Stomach (tissue), 19 donors: ENCODE results near the gene SHD. TPM values are rescaled to one million over a fixed set of nuclear protein-coding genes. Genes with fewer than 3 reads are reported as not detected.
"Not testable (repeated sequence)": the region's sequence is repeated elsewhere in the genome, so short reads cannot be mapped to it uniquely, and the experiment has no call there.

Experiments
- DNase-seq, 2 donors: peaks; one replicate each; pipeline versions ENCODE4 v3.0.0 to v3.0.0-alpha.2; 2013 to 2019
- H3K27ac ChIP-seq, 5 donors: fragments of 200-600 bp in 4 of 5; sonication (generic) in 4 of 5; one replicate each; pipeline ENCODE4 v1.5.1; 2013 to 2019; ENCODE audit warnings: mild to moderate bottlenecking in 1 of 5, moderate library complexity in 1 of 5
- H3K27me3 ChIP-seq, 3 donors: fragments of 200-600 bp; sonication (generic); one replicate each; pipeline ENCODE4 v1.5.1; 2017 to 2019; ENCODE audit warnings: mixed run types in 1 of 3
- H3K36me3 ChIP-seq, 4 donors: fragments of 200-600 bp; sonication (generic); 1 replicate in 3 of 4; 2 replicates in 1 of 4; pipeline ENCODE4 v1.5.1; 2016 to 2019
- H3K4me1 ChIP-seq, 4 donors: fragments of 200-600 bp; sonication (generic); one replicate each; pipeline ENCODE4 v1.5.1; 2016 to 2019
- H3K4me3 ChIP-seq, 4 donors: fragments of 200-600 bp; sonication (generic) in 3 of 4; one replicate each; pipeline ENCODE4 v1.5.1; 2016 to 2019; ENCODE audit warnings: mild to moderate bottlenecking in 1 of 4
- H3K9me3 ChIP-seq, 4 donors: fragments of 200-600 bp; sonication (generic); one replicate each; pipeline ENCODE4 v1.5.1; 2016 to 2019
- EP300 ChIP-seq: sonication (generic); formaldehyde crosslinking; IDR thresholded peaks from one replicate; pipeline ENCODE4 v1.6.1; 2017; ENCODE audit warnings: antibody characterized with exemption
- POLR2A ChIP-seq, 4 donors: fragments of 450-650 bp; IDR thresholded peaks; one replicate each; pipeline ENCODE4 v1.6.1; 2016; ENCODE audit warnings: antibody characterized with exemption in 4 of 4, control low read depth in 2 of 4, mild to moderate bottlenecking in 1 of 4, moderate library complexity in 1 of 4
- POLR2AphosphoS5 ChIP-seq, 3 donors: sonication (generic); formaldehyde crosslinking; IDR thresholded peaks; one replicate each; pipeline ENCODE4 v1.6.1; 2016; ENCODE audit warnings: antibody characterized with exemption in 3 of 3
- WGBS, 5 donors: extraction: QIAGEN DNeasy Blood & Tissue Kit in 3 of 5; methylation state at CpG; one replicate each; pipeline versions ENCODE4 v1.1.5 to v1.1.7; 2013 to 2018; 5-methylcytosine and 5-hydroxymethylcytosine counted together
- intact Hi-C: fragments of 100-400 bp; cut with DNase I; formaldehyde crosslinking; loops from one replicate; pipeline ENCODE4 v1.15.1; 2023; ENCODE audit warnings: low total_unique reads
- long read RNA-seq, 10 donors: transcript quantifications; one replicate each; lab custom pipeline, GENCODE V29; 2026
- polyA plus RNA-seq, 3 donors: library from polyadenylated mRNA; stranded (reverse); fragments of 200-250 nt; gene quantifications; one replicate each; pipeline ENCODE4 v1.2.3, GENCODE V29; 2013
- total RNA-seq, 5 donors: library from RNA; depleted of rRNA; stranded (reverse); fragments of >200 nt; gene quantifications; one replicate each; pipeline versions ENCODE4 v1.1.0 to v1.2.3, GENCODE V29; 2014 to 2016
- TF ChIP-seq, protein P1 (sequence below), 7 experiments: fragments of 450-650 bp in 4 of 7; fragments of 200-600 bp in 3 of 7; sonication (generic) in 3 of 7; IDR thresholded peaks; one replicate each; pipeline ENCODE4 v1.5.1; 2016 to 2019; ENCODE audit warnings: antibody characterized with exemption in 7 of 7, control low read depth in 2 of 7, mild to moderate bottlenecking in 1 of 7
- donor health status: healthy with polysubstance abuse.
- donor health status: Bipolar disorder and iron deficiency.
- donor health status: healthy.

Gene SHD, protein sequence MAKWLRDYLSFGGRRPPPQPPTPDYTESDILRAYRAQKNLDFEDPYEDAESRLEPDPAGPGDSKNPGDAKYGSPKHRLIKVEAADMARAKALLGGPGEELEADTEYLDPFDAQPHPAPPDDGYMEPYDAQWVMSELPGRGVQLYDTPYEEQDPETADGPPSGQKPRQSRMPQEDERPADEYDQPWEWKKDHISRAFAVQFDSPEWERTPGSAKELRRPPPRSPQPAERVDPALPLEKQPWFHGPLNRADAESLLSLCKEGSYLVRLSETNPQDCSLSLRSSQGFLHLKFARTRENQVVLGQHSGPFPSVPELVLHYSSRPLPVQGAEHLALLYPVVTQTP
- total RNA-seq (1 to 10 TPM in 1 of 5 donors, not detected in 4; 7.0 TPM), polyA plus RNA-seq (not detected)
- long read RNA-seq, donor 1, partial matches to known transcripts = 0 of 1 reads
- long read RNA-seq, donor 1, other reads (novel, unspliced or antisense) = 0 of 1 reads
- long read RNA-seq, donor 2, partial matches to known transcripts = 0 of 3 reads
- long read RNA-seq, donor 2, other reads (novel, unspliced or antisense) = 0 of 3 reads
- long read RNA-seq, donor 3 = 0 reads
- long read RNA-seq, donor 4 = 0 reads
- long read RNA-seq, donor 5 = 0 reads
- long read RNA-seq, donor 6, partial matches to known transcripts = 0 of 3 reads
- long read RNA-seq, donor 6, other reads (novel, unspliced or antisense) = 0 of 3 reads
- long read RNA-seq, donor 7 = 0 reads
- long read RNA-seq, donor 8 = 0 reads
- long read RNA-seq, donor 9, partial matches to known transcripts = 0 of 1 reads
- long read RNA-seq, donor 9, other reads (novel, unspliced or antisense) = 0 of 1 reads
- long read RNA-seq, donor 10 = 0 reads

- Histone ChIP-seq H3K4me3 (peak within 1 kb of the TSS; percentile 15 to 49 (median 30)), H3K36me3 (no peaks in the 10 kb centered on the region), H3K9me3 (no peaks in the 10 kb centered on the region), H3K4me1 (peaks cover 11 to 27% (median 16%) of the 10 kb centered on the region in 4 donors), H3K27ac (no peak within 1 kb of the TSS), H3K27me3 (peaks cover 15 to 67% (median 37%) of the 10 kb centered on the region in 3 donors)
- TF ChIP-seq, protein P1, sequence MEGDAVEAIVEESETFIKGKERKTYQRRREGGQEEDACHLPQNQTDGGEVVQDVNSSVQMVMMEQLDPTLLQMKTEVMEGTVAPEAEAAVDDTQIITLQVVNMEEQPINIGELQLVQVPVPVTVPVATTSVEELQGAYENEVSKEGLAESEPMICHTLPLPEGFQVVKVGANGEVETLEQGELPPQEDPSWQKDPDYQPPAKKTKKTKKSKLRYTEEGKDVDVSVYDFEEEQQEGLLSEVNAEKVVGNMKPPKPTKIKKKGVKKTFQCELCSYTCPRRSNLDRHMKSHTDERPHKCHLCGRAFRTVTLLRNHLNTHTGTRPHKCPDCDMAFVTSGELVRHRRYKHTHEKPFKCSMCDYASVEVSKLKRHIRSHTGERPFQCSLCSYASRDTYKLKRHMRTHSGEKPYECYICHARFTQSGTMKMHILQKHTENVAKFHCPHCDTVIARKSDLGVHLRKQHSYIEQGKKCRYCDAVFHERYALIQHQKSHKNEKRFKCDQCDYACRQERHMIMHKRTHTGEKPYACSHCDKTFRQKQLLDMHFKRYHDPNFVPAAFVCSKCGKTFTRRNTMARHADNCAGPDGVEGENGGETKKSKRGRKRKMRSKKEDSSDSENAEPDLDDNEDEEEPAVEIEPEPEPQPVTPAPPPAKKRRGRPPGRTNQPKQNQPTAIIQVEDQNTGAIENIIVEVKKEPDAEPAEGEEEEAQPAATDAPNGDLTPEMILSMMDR (IDR thresholded peaks at IDR 0.05) = no peak
- TF ChIP-seq POLR2A (IDR thresholded peaks at IDR 0.05) = no peak
- no peak for TF ChIP-seq POLR2AphosphoS5 (IDR thresholded peaks at IDR 0.05)
- no peak for TF ChIP-seq EP300
- WGBS, 5 donors = 2 to 4% (median 3%) methylated on average over 32 to 43 of the region's 44 CpGs
- DNase-seq = peak in 1 of 2 donors; percentile 56
- intact Hi-C loops = no loop called here
Measured at GRCh38 chr19:4278419-4279266, at the start of gene SHD. Gene SHD (plus strand): TSS chr19:4279266. CDS start chr19:4280064, 798 bp downstream.

DNA sequence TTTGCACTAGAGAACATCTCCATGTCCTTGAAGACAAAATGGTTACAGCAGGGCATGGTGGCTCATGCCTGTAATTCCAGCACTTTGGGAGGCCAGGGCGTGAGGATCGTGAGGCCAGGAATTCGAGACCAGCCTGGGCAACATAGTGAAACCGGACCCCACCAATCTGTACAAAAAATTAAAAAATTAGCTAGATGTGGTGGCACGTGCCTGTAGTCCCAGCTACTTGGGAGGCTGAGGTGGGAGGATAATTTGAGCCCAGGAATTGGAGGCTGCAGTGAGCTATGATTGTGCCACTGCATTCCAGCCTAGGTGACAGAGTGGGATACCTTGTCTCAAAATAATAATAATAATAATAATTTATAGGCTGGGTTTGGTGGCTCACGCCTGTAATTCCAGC lies 48.8 kb upstream of the SHD start:
- 76 to 92% (median 85%) methylated on average over 6 of the region's 6 CpGs for WGBS, 5 donors
- intact Hi-C loops, H3K36me3 ChIP-seq, H3K9me3 ChIP-seq, DNase-seq, H3K4me3 ChIP-seq, H3K27ac ChIP-seq, H3K4me1 ChIP-seq: not testable (repeated sequence)
- peaks cover 0 to 81% (median 35%) of the 10 kb centered on the region in 3 donors for H3K27me3 ChIP-seq

DNA sequence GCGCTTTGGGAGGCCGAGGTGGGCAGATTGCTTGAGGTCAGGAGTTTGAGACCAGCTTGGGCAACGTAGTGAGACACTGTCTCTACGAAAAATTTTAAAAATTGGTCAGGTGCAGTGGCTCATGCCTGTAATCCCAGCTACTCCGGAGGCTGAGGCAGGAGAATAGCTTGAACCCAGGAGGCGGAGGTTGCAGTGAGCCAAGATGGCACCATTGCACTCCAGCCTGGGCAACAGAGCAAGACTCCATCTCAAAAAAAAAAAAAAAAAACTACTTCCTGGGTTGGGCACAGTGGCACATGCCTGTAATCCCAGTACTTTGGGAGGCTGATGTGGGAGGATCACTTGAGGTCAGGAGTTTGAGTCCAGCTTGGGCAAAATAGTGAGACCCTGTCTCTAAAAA lies 47.5 kb upstream of the SHD start:
- 82 to 96% (median 92%) methylated on average over 6 of the region's 6 CpGs for WGBS, 5 donors

DNA sequence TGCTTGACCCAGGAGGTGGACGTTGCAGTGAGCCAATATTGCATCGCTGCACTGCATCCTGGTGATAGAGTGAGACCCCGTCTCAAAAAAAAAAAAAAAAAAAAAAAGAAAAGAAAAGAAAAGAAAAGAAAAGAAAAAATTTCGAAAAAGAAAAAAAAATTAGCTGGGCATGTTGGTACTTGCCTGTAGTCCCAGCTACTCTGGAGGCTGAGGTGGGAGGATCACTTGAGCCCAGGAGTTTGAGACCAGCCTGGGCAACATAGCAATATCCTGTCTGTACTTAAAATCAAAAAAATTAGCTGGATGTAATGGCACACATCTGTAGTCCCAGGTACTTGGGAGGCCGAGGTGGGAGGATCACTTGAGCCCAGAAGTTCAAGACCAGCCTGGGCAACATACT lies 46.9 kb upstream of the SHD start:
- H3K27me3 ChIP-seq = peaks cover 0 to 97% (median 35%) of the 10 kb centered on the region in 3 donors
- 72 to 86% (median 83%) methylated on average over 5 of the region's 5 CpGs for WGBS, 5 donors
- H3K4me1 ChIP-seq, H3K4me3 ChIP-seq, H3K27ac ChIP-seq, intact Hi-C loops, H3K9me3 ChIP-seq, DNase-seq, H3K36me3 ChIP-seq: not testable (repeated sequence)

More for the DNA sequence above, 47.5 kb upstream of the SHD start:
- H3K4me1 ChIP-seq, H3K9me3 ChIP-seq, H3K27ac ChIP-seq, intact Hi-C loops, H3K4me3 ChIP-seq, DNase-seq, H3K36me3 ChIP-seq: not testable (repeated sequence)
- H3K27me3 ChIP-seq = peaks cover 0 to 93% (median 35%) of the 10 kb centered on the region in 3 donors

DNA sequence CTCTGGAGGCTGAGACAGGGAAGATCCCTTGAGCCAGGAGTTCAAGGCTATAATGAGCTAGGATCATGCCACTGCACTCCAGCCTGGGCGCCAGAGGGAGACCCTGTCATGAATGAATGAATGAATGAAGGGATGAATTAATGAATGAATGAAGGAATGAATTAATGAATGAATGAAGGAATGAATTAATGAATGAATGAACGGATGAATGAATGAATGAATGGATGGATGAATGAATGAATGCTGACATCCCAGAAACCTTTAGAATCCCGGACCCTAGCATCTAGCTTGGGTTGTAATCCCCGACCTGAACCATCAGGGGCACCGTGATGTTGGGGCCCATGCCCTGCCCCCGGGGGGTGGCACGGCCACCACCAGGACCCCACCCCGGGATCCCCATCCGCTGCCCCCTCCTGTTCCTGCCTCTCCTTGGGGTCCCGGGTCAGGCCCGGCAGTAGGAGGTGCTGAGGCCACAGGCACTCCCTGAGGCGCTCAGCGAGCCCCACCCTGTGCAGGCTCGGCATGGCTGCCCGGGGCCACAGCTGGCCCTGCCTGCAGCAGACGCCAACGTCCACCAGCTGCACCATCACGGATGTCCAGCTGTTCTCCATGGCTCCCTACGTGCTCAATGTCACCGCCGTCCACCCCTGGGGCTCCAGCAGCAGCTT lies 46.3 kb upstream of the SHD start:
- Histone ChIP-seq H3K9me3 (no peaks in the 10 kb centered on the region), H3K27ac (no peak overlapping the region), H3K36me3 (no peaks in the 10 kb centered on the region), H3K4me3 (no peak overlapping the region), H3K4me1 (peaks cover 0 to 8% (median 0%) of the 10 kb centered on the region in 4 donors), H3K27me3 (peaks cover 0 to 91% (median 35%) of the 10 kb centered on the region in 3 donors)
- intact Hi-C loops = no loop called here
- TF ChIP-seq POLR2AphosphoS5 (IDR thresholded peaks at IDR 0.05) (no peak), POLR2A (IDR thresholded peaks at IDR 0.05) (no peak), EP300 (no peak)
- TF ChIP-seq, protein P1 (IDR thresholded peaks at IDR 0.05) = no peak
- no peak for DNase-seq
- 43 to 68% (median 47%) methylated on average over 10 to 21 of the region's 21 CpGs for WGBS, 5 donors
